COLO668 (cell line): ENCODE measurements around the gene TLR10.
A peak's percentile ranks its signal among the peaks of the same experiment; 100 is the strongest.

ENCODE experiments used
- DNase-seq: peaks from one replicate; lab custom pipeline; 2025; ENCODE audit not compliant: unreplicated experiment; lab: John Stamatoyannopoulos, UW

TLR10 gene

GRCh38 chr4:38734911-38735310, 47.9 kb downstream of the TLR10 start:
- DNase-seq: no peak

GRCh38 chr4:38734446-38734845, 48.3 kb downstream of the TLR10 start:
- DNase-seq: no peak

GRCh38 chr4:38733663-38734062, 49.1 kb downstream of the TLR10 start:
- no peak for DNase-seq

GRCh38 chr4:38730830-38731646, 51.8 kb downstream of the TLR10 start:
- DNase-seq: peak; percentile 77

GRCh38 chr4:38730493-38730829, 52.3 kb downstream of the TLR10 start:
- no peak for DNase-seq

GRCh38 chr4:38728631-38729141, 54.1 kb downstream of the TLR10 start:
- DNase-seq: peak; percentile 51

GRCh38 chr4:38724475-38724808, 58.3 kb downstream of the TLR10 start:
- DNase-seq: no peak

GRCh38 chr4:38723726-38724474, 58.9 kb downstream of the TLR10 start:
- DNase-seq: no peak

- no peak for DNase-seq
Observed at GRCh38 chr4:38723114-38723513, 59.7 kb downstream of the TLR10 start.
